GM12878 (cell line): ENCODE measurements around the gene EDC4. TPM values are rescaled to one million over a fixed set of nuclear protein-coding genes. Genes with fewer than 3 reads are reported as not detected.
A peak's percentile ranks its signal among the peaks of the same experiment; 100 is the strongest.

ENCODE experiments used
- BHLHE40 ChIP-seq, 2 experiments: fragments of 450-650 bp in 1 of 2; IDR thresholded peaks; 2 replicates each; pipeline ENCODE4 v1.6.1; 2011 to 2017; ENCODE audit warnings: low read depth in 2 of 2, borderline replicate concordance in 1 of 2, improper control_type of control experiment in 1 of 2, low read length in 1 of 2, mild to moderate bottlenecking in 1 of 2
- CHD2 ChIP-seq: IDR thresholded peaks from 2 replicates; pipeline ENCODE4 v1.6.1; 2011; ENCODE audit warnings: low read depth, low read length, improper control_type of control experiment, borderline replicate concordance
- CHD4 ChIP-seq: fragments of 200-600 bp; sonication (generic); IDR thresholded peaks from 2 replicates; pipeline ENCODE4 v1.6.1; 2016; ENCODE audit warnings: mild to moderate bottlenecking
- HDGF ChIP-seq: fragments of 450-650 bp; IDR thresholded peaks from 2 replicates; pipeline ENCODE4 v1.6.1; 2016; ENCODE audit warnings: antibody characterized with exemption
- IRF4 ChIP-seq: IDR thresholded peaks from 2 replicates; pipeline ENCODE4 v1.6.1; 2011; ENCODE audit warnings: low read depth, low read length
- LARP7 ChIP-seq: fragments of 450-650 bp; IDR thresholded peaks from 2 replicates; pipeline ENCODE4 v1.6.1; 2017; ENCODE audit warnings: mild to moderate bottlenecking
- POLR2AphosphoS5 ChIP-seq: IDR thresholded peaks from 2 replicates; pipeline ENCODE4 v1.6.1; 2011; ENCODE audit warnings: mild to moderate bottlenecking, low read length, inconsistent platforms
- RFX5 ChIP-seq: IDR thresholded peaks from 2 replicates; pipeline ENCODE4 v1.6.1; 2011; ENCODE audit warnings: low read depth, low read length, improper control_type of control experiment
- SREBF1 ChIP-seq: IDR thresholded peaks from 2 replicates; pipeline ENCODE4 v1.6.1; 2012; ENCODE audit warnings: mild to moderate bottlenecking, low read length
- TCF3 ChIP-seq: IDR thresholded peaks from 2 replicates; pipeline ENCODE4 v1.6.1; 2012; ENCODE audit warnings: low read depth, mild to moderate bottlenecking, low read length, borderline replicate concordance; ENCODE audit not compliant: insufficient read depth
- ZBED1 ChIP-seq: IDR thresholded peaks from 2 replicates; pipeline ENCODE4 v1.6.1; 2016; ENCODE audit warnings: borderline replicate concordance
- polyA plus RNA-seq, 11 experiments: library from polyadenylated mRNA; depleted of rRNA in 4 of 11; unstranded in 6 of 11; stranded (reverse) in 5 of 11; fragments of >200 nt; fragmentation: Nextera tagmentation in 4 of 11; fragmentation: Illumina TruSeq in 1 of 11; extraction: Ambion mirVana in 4 of 11; extraction: Trizol in 1 of 11; gene quantifications; 1 replicate in 1 of 11; 2 replicates in 10 of 11; pipeline versions ENCODE4 v1.2.1 to v1.2.3, GENCODE V29; 2011 to 2016; ENCODE audit warnings: inconsistent platforms in 2 of 11, missing spikeins in 2 of 11, low read depth in 1 of 11
- total RNA-seq, 4 experiments: library from RNA; depleted of rRNA in 3 of 4; stranded (reverse); fragments of >200 nt in 3 of 4; fragmentation: Illumina TruSeq in 1 of 4; extraction: Trizol in 1 of 4; gene quantifications; 2 replicates each; pipeline versions ENCODE4 v1.2.1 to v1.2.3, GENCODE V29; 2013 to 2021
- TF ChIP-seq, protein P1 (sequence below): fragments of 450-650 bp; formaldehyde crosslinking; IDR thresholded peaks from 2 replicates; pipeline ENCODE4 v1.4.0; 2022; ENCODE audit warnings: mild to moderate bottlenecking, moderate library complexity
- TF ChIP-seq, protein P2 (sequence below): fragments of 450-650 bp; IDR thresholded peaks from 2 replicates; pipeline ENCODE4 v1.6.1; 2017; ENCODE audit warnings: low read depth, mild to moderate bottlenecking, moderate library complexity
- TF ChIP-seq, protein P3 (sequence below): fragments of 450-650 bp; IDR thresholded peaks from 2 replicates; pipeline ENCODE4 v1.6.1; 2014; ENCODE audit warnings: mild to moderate bottlenecking
- TF ChIP-seq, protein P4 (sequence below): fragments of 450-650 bp; IDR thresholded peaks from 2 replicates; pipeline ENCODE4 v1.6.1; 2017; ENCODE audit warnings: mild to moderate bottlenecking, moderate library complexity
- TF ChIP-seq, protein P5 (sequence below): fragments of 450-650 bp; IDR thresholded peaks from 2 replicates; pipeline ENCODE4 v1.6.1; 2017; ENCODE audit warnings: mild to moderate bottlenecking

Gene EDC4
- total and polyA plus RNA-seq, 10 of the 15 experiments (the other 5 are each of a cell fraction or from before 2014, with no cell fraction given), result 1.2 to 86.0 (median 53.4) TPM

DNA sequence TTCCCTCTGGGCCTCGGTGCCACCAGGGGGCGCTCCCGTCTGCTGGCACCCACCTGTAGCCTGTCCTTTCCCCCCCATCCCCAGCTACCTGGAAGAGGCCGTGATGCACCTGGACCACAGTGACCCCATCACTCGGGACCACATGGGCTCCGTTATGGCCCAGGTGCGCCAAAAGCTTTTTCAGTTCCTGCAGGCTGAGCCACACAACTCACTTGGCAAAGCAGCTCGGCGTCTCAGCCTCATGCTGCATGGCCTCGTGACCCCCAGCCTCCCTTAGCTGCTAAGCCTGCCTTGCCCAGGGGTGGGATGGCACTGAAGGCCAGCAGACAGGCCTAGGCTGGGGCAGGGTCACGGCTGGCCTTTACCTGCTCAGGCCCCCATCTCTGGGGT is 11.0 kb downstream of the EDC4 start (continued):
- TF ChIP-seq, protein P1, sequence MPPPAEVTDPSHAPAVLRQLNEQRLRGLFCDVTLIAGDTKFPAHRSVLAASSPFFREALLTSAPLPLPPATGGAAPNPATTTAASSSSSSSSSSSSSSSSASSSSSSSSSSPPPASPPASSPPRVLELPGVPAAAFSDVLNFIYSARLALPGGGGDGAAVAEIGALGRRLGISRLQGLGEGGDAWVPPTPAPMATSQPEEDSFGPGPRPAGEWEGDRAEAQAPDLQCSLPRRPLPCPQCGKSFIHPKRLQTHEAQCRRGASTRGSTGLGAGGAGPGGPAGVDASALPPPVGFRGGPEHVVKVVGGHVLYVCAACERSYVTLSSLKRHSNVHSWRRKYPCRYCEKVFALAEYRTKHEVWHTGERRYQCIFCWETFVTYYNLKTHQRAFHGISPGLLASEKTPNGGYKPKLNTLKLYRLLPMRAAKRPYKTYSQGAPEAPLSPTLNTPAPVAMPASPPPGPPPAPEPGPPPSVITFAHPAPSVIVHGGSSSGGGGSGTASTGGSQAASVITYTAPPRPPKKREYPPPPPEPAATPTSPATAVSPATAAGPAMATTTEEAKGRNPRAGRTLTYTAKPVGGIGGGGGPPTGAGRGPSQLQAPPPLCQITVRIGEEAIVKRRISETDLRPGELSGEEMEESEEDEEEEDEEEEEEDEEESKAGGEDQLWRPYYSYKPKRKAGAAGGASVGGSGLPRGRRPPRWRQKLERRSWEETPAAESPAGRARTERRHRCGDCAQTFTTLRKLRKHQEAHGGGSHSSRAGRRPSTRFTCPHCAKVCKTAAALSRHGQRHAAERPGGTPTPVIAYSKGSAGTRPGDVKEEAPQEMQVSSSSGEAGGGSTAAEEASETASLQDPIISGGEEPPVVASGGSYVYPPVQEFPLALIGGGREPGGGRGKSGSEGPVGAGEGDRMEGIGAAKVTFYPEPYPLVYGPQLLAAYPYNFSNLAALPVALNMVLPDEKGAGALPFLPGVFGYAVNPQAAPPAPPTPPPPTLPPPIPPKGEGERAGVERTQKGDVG (CRISPR knock-in tag), result no peak
- 0 out of 2 replicates have a peak, but pooled peaks have one; percentile 17 for TF ChIP-seq TCF3
- no peak for TF ChIP-seq ZBED1
- no peak for TF ChIP-seq IRF4
- TF ChIP-seq CHD4, result no peak
- no peak for TF ChIP-seq CHD2
- TF ChIP-seq, protein P2, sequence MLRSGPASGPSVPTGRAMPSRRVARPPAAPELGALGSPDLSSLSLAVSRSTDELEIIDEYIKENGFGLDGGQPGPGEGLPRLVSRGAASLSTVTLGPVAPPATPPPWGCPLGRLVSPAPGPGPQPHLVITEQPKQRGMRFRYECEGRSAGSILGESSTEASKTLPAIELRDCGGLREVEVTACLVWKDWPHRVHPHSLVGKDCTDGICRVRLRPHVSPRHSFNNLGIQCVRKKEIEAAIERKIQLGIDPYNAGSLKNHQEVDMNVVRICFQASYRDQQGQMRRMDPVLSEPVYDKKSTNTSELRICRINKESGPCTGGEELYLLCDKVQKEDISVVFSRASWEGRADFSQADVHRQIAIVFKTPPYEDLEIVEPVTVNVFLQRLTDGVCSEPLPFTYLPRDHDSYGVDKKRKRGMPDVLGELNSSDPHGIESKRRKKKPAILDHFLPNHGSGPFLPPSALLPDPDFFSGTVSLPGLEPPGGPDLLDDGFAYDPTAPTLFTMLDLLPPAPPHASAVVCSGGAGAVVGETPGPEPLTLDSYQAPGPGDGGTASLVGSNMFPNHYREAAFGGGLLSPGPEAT, result no peak
- no peak for TF ChIP-seq POLR2AphosphoS5
- TF ChIP-seq, protein P3, sequence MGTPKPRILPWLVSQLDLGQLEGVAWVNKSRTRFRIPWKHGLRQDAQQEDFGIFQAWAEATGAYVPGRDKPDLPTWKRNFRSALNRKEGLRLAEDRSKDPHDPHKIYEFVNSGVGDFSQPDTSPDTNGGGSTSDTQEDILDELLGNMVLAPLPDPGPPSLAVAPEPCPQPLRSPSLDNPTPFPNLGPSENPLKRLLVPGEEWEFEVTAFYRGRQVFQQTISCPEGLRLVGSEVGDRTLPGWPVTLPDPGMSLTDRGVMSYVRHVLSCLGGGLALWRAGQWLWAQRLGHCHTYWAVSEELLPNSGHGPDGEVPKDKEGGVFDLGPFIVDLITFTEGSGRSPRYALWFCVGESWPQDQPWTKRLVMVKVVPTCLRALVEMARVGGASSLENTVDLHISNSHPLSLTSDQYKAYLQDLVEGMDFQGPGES, result no peak
- TF ChIP-seq HDGF, result peak; percentile 81
- 0 out of 4 replicates have a peak, but pooled peaks of 1 of the 2 experiments have one; percentile 7 for TF ChIP-seq BHLHE40 (IDR thresholded peaks at IDR 0.05; ENCODE audit: borderline replicate concordance in 1 of 2, low read depth in 2 of 2, low read length in 1 of 2)
- TF ChIP-seq LARP7, result 0 out of 2 replicates have a peak, but pooled peaks have one; percentile 51
- no peak for TF ChIP-seq SREBF1
- TF ChIP-seq, protein P4, sequence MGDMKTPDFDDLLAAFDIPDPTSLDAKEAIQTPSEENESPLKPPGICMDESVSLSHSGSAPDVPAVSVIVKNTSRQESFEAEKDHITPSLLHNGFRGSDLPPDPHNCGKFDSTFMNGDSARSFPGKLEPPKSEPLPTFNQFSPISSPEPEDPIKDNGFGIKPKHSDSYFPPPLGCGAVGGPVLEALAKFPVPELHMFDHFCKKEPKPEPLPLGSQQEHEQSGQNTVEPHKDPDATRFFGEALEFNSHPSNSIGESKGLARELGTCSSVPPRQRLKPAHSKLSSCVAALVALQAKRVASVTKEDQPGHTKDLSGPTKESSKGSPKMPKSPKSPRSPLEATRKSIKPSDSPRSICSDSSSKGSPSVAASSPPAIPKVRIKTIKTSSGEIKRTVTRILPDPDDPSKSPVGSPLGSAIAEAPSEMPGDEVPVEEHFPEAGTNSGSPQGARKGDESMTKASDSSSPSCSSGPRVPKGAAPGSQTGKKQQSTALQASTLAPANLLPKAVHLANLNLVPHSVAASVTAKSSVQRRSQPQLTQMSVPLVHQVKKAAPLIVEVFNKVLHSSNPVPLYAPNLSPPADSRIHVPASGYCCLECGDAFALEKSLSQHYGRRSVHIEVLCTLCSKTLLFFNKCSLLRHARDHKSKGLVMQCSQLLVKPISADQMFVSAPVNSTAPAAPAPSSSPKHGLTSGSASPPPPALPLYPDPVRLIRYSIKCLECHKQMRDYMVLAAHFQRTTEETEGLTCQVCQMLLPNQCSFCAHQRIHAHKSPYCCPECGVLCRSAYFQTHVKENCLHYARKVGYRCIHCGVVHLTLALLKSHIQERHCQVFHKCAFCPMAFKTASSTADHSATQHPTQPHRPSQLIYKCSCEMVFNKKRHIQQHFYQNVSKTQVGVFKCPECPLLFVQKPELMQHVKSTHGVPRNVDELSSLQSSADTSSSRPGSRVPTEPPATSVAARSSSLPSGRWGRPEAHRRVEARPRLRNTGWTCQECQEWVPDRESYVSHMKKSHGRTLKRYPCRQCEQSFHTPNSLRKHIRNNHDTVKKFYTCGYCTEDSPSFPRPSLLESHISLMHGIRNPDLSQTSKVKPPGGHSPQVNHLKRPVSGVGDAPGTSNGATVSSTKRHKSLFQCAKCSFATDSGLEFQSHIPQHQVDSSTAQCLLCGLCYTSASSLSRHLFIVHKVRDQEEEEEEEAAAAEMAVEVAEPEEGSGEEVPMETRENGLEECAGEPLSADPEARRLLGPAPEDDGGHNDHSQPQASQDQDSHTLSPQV, result no peak
- no peak for TF ChIP-seq RFX5
- TF ChIP-seq, protein P5, sequence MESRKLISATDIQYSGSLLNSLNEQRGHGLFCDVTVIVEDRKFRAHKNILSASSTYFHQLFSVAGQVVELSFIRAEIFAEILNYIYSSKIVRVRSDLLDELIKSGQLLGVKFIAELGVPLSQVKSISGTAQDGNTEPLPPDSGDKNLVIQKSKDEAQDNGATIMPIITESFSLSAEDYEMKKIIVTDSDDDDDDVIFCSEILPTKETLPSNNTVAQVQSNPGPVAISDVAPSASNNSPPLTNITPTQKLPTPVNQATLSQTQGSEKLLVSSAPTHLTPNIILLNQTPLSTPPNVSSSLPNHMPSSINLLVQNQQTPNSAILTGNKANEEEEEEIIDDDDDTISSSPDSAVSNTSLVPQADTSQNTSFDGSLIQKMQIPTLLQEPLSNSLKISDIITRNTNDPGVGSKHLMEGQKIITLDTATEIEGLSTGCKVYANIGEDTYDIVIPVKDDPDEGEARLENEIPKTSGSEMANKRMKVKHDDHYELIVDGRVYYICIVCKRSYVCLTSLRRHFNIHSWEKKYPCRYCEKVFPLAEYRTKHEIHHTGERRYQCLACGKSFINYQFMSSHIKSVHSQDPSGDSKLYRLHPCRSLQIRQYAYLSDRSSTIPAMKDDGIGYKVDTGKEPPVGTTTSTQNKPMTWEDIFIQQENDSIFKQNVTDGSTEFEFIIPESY, result no peak
